GM18499 (cell line): ENCODE data around the gene TMEM236.

Experiments
- ATAC-seq: cut with Tn5 transposase; IDR thresholded peaks from one replicate; pipeline ENCODE4 v1.9.1; 2021; ENCODE audit warnings: moderate number of reproducible peaks; ENCODE audit not compliant: insufficient read depth, unreplicated experiment

TMEM236 gene

GRCh38 chr10:17814973-17815372, 63.0 kb downstream of the TMEM236 start:
- no peak for ATAC-seq

- ATAC-seq, result no peak
These were observed 64.2 kb downstream of the TMEM236 start for GRCh38 chr10:17816199-17816598.

GRCh38 chr10:17817316-17817715, 65.3 kb downstream of the TMEM236 start:
- ATAC-seq, result no peak

GRCh38 chr10:17817790-17818189, 65.8 kb downstream of the TMEM236 start:
- ATAC-seq, result no peak

- ATAC-seq, result no peak
These were observed 67.8 kb downstream of the TMEM236 start for GRCh38 chr10:17819836-17820235.

- ATAC-seq, result no peak
These were observed 68.9 kb downstream of the TMEM236 start for GRCh38 chr10:17820943-17821342.

GRCh38 chr10:17821893-17822292, 69.9 kb downstream of the TMEM236 start:
- no peak for ATAC-seq

- no peak for ATAC-seq
These were observed 79.3 kb downstream of the TMEM236 start for GRCh38 chr10:17831341-17831740.

- no peak for ATAC-seq
These were observed 79.9 kb downstream of the TMEM236 start for GRCh38 chr10:17831896-17832295.

GRCh38 chr10:17833656-17834055, 81.7 kb downstream of the TMEM236 start:
- ATAC-seq, result no peak

- no peak for ATAC-seq
These were observed 83.7 kb downstream of the TMEM236 start for GRCh38 chr10:17835688-17836087.

GRCh38 chr10:17836942-17837341, 84.9 kb downstream of the TMEM236 start:
- ATAC-seq, result no peak

- ATAC-seq, result no peak
These were observed 86.2 kb downstream of the TMEM236 start for GRCh38 chr10:17838080-17838648.

- no peak for ATAC-seq
These were observed 89.0 kb downstream of the TMEM236 start for GRCh38 chr10:17841050-17841449.

GRCh38 chr10:17842641-17843040, 90.6 kb downstream of the TMEM236 start:
- no peak for ATAC-seq

GRCh38 chr10:17847585-17848296, 95.7 kb downstream of the TMEM236 start:
- ATAC-seq, result no peak

GRCh38 chr10:17848646-17849045, 96.6 kb downstream of the TMEM236 start:
- ATAC-seq, result no peak
